ENCODE measurements around the gene ZNF283. TPM values are rescaled to one million over a fixed set of nuclear protein-coding genes. Genes with fewer than 3 reads are reported as not detected.

The ZNF283 gene
- polyA plus RNA-seq (ENCODE audit: insufficient read length in 10 of 10) = 10 to 100 TPM in 5 of 10 donors, 1 to 10 TPM in 5; 6.4 to 13.5 (median 10.1) TPM
- long read RNA-seq, donor 1 = 0 reads
- long read RNA-seq, donor 2 = 0 reads
- long read RNA-seq, donor 3 = 0 reads
- long read RNA-seq, donor 4 = 0 reads
- long read RNA-seq, donor 5 = 0 reads
- long read RNA-seq, donor 6, partial matches to known transcripts = 0 of 1 reads
- long read RNA-seq, donor 6, other reads (novel, unspliced or antisense) = 0 of 1 reads
- long read RNA-seq, donor 7 = 0 reads
- long read RNA-seq, donor 8 = 0 reads
- long read RNA-seq, donor 9 = 0 reads

DNA sequence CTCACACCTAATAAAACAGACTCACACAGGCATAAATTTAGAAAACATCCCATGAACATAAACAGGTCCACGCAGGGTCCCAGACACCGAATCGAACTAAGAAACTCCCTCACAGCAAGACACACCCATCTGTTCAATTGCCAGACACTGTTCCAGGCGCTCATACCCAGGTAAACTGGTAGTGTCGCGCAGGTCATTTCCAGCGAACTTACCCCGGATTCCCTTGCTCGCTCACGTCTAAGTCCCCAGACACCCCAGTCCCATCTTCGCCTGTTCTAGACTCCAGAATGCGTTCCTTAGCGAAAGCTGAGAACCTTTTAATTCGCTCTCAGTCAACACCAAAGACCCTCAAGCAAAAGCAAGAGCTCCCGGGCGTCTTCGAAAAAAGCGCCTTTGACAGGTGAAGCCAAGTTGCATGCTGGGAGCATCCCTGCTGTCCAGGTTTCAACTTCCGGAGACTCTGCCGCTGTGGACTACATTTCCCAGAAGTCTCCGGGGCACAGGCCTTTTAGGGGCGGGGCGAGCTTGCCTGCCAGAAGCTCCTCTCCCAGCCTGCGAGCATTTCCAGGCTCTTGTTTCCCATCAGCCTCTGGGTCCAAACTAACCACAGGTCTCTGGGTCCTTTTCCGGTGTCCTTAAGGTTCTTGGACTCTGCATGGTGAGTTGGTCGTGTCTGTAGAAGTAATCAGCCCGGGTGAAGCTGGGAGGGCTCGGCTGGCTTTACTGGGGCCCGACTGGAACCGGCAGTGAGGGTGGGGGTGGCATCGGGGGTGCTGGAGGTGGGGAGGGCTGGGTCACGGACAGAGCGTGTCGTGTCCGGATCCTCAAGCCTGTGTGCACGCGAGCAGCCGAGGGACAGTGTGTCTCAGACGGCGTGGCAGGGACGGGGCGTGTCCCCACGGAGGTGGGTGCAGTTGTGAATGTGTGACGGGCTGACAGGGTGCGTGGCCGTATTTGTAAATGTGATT is at the start of gene ZNF283:
ZNF283 (plus strand) TSS at position 535 of the 968 bp plus-strand sequence. CDS start 6,184 bp downstream, outside the sequence.
- DNase-seq = peak; percentile 87 to 93 (median 88)

DNA sequence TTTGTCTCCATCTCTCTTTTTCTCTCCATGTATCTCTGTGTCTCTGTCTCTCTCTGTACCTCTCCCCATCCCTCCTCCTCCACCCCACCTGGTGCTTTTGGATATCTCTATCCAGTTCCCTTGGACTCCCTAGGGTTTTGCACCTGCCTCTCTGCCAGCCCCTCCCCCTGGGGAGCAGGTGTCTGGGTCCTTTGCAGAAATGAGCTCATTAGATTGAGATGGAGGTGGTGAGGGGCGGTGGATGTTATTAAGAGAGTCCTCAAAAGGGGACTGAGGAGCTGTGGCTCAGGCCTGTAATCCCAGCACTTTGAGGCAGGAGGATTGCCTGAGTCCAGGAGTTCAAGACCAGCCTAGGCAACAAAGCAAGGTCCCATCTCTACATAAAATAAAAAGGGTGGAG is 48.5 kb upstream of the ZNF283 start:
- no peak for DNase-seq

DNA sequence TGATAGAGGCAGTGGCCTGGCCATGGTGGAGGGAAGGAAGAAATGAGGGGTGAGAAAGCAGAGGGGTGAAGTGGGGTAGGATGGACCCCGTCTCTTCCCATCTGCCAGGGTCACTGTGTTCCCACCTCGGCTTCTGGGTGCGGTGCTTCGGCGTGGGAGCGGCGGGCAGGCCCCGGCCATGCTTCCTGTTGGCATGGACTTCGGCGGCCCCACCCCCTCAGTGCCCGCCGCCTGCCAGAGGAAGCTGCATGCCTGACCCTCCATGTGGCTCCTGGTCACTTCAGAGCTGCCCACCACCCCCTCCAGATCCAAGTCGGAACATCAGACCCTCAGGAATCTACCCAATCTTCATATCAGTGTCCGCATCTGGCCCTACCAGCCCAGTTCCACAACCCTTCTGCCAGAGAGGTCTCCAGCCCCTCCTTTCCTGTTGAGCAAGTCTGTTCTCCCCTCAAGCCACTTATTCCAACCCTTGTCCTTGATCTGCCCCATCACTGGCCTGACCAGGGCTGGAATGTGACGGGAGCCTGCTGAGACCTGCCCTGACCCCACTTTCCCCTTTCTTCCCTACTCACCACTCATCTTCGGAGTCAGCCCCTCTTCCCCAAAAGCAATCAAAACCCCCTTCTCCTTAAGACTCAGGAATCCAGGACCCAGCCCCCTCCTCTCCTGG is 47.8 kb upstream of the ZNF283 start:
- no peak for DNase-seq

- DNase-seq = no peak
Measured at GRCh38 chr19:43779820-43780219, 47.3 kb upstream of the ZNF283 start.

DNA sequence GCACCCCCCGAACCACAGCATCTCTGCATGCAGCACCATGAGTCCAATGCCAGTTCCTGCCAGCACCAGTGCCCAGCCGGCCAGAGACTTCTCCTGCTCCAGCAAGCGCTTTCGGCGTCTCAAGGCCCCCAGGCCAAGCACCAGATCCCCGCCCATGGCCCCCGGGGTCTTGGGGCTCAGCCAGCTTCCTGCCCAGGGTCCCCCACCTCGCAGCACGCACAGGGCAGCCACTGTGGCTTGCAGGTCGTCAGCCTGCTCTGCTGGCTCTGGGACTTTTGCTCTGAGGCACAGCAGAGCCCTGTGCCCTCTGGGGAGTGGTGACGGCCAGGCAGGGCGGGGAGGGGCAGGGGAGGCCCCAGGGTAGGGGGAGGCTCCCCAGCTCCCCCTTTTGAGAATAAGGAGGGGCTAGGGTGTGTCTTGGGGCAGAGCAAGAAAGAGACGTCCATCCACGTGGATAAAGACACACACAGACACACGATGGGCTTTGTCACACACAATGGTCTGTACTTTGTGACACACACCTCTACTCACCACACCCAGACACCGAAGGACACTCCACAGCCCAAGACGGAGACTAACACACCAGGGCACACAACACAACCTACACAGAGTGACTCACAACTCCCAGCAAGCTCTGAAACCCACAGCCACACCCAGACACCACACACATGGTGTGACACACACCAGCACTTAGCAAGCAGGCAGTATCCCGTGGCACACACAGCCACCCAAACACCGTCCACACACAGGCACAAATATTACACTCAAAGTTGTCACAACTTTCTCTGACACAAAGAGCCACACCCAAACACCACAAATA is 46.2 kb upstream of the ZNF283 start, which contains the start of gene KCNN4:
KCNN4 (minus strand) TSS at position 268 of the 820 bp plus-strand sequence; CDS start at position 156, 112 bp downstream.
- no peak for DNase-seq

- DNase-seq = no peak
Measured at GRCh38 chr19:43781630-43782310, 45.4 kb upstream of the ZNF283 start.

DNA sequence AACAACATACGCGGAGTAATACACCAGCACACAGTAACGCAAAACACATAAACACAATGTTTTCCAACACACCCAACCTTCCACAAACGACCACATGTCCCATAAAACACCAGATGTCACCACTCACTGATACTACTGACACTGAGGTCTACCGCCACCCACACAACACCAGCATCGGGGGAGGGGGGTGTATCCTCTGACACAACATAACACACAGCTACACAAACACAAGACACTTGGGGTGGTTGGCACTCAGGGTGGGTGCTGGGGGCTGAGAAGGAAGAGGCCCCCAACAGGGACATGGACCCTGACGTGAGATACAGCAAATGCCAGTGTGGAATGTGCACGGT is 44.8 kb upstream of the ZNF283 start:
- DNase-seq = no peak

DNA sequence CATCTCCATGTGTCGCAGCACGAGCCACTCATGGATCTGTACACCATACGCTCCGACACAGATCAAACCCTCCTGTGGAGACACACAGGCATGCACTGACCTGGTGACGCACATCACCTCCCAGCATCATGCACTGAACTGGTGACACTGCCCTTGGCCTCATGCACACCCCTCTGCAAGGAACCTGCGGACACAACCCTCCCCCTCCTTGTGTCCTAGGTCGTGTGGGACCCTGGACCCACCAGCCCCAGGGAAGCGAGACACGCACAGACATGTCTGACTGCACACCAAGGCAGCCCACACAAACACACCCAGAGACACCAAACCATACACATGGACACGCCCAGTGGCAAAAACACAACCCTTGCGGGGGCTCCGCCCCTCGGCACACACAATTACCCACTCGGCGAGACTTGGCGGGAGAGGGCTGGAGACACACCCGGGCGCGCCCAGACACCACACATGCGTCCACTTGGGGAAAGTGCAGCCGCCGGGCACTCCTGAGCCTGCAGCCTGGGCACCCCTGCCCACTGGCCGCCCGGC is 44.4 kb upstream of the ZNF283 start:
- no peak for DNase-seq

GRCh38 chr19:43783636-43784035 is 43.5 kb upstream of the ZNF283 start:
- no peak for DNase-seq

DNA sequence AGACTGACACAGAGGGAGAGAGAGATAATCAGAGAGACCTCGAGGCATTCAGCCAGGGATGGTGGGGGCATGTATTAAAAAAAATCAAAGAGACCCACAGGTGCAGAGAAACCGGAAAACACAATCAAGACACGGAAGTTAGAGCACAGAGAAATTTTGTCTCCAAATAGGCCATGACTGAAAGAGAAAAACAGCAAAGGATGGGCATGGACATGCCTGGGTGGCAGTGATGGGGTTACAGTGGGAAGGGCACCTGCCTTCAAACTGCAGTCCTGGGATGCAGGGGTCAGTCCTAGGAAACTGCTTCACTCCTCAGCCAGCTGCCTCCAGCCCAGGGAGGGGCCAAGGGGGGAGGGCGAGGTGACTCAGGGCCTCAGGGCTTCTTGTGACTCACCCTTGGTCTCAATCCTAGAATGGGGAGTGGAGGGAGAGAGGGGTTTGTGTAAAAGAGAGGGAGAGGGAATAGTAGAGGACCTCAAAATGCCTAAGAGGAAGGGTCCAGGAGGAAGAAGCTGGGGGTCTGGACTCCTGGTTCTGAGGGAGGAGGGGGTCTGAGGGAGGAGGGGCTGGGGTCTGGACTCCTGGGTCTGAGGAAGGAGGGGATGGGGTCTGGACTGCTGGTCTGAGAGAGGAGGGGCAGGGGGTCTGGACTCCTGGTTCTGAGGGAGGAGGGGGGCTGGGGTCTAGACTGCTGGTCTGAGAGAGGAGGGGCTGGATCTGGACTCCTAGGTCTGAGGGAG is 42.7 kb upstream of the ZNF283 start:
- peak in 2 of 3 donors; percentile 41 to 66 for DNase-seq

GRCh38 chr19:43784981-43785808 is 41.9 kb upstream of the ZNF283 start:
- peak; percentile 52 to 80 (median 69) for DNase-seq

- DNase-seq = no peak
Measured at GRCh38 chr19:43786665-43787064, 40.5 kb upstream of the ZNF283 start.

DNA sequence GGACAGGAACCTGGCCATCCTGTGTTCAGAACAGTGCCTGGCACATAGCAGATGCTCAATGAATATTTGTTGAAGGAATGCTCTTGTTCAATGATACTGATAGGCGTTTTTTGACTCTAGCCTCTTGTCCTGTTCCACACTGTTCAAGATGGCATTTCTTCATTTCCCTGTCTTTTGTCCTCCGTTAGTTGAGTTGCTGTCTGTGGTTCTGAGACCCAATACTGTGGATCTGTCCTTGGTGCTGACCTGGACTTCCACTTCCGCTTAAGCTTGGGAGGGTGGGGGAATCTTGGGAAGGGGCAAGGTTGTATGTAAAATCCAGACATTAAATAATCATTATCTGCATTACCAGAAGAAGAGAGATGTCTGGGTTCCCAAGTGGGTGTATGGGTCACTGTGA is 38.1 kb upstream of the ZNF283 start:
- no peak for DNase-seq

DNA sequence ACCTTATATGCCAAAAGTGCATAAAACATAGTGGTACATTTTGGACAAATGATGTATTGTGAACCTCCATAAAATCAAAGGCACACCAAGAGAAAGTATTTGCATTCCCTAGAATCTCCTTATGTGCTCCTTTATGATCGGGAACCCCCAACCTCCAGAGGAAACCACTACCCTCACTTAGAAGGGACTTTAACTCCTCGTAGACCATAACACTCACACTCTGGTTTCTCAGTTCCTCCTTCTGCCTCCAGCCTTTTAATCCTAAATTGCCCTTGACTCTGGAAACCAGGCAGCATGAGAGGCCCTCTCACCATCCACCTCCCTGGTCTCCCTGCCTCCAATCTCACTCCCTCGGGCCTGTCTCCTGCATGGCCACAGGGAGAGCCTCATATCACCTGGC is 36.5 kb upstream of the ZNF283 start:
- DNase-seq = no peak

DNA sequence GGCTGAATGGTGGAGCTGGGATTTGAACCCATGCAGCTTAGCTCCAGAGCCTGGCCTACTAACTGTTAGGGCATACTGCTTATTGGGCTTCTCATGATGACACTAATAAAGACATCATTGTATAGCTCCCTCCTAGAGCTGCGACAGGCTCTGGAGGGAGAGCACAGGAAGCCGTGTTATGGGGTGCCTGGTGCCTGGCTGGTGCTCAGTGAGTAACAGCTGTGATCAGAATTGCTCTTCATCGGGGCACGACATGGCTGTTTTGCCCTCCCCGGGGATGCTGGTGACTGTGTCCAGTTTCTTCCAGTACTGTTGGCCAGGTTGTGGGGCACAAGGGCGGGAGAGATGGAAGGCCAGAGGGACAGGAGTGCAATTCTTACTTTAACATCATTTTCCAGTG is 30.0 kb upstream of the ZNF283 start:
- DNase-seq = no peak

- DNase-seq = no peak
Measured at GRCh38 chr19:43797556-43797955, 29.6 kb upstream of the ZNF283 start.

- no peak for DNase-seq
Measured at GRCh38 chr19:43798026-43798545, 29.0 kb upstream of the ZNF283 start.

Measured in muscle of back (tissue), 13 donors.